GF-D8 (cell line): ENCODE measurements around the gene ASRGL1.
A peak's percentile ranks its signal among the peaks of the same experiment; 100 is the strongest.

Source experiments
- DNase-seq: peaks from one replicate; lab custom pipeline; 2025; lab: John Stamatoyannopoulos, UW

Gene ASRGL1

DNA sequence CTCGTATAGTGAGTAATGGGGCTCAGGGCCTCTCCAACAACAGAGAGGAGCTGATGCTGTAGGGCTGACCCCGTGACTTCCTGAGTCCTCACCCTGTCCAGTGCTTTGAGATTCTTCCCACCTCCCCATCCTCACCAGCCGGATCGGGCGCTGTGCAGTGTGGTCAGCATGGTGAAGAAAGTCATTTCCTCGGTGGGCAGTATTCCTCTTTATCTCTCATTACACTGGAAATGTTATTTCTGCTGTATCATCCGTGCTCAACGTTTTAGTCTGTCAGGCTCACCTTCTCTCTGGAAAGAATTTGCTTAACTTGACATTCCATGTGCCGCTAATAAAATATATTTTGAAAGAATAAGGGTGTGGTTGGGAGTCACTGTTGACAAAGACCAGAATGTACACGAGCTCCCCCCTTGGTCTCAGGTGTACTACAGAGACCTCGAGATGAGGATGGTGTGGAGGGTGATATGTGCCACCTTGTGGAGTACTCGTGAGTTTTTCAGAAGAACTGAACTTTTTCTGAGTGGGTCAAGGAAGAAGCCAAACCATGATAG is 55.9 kb downstream of the ASRGL1 start:
- DNase-seq, result peak; percentile 48

DNA sequence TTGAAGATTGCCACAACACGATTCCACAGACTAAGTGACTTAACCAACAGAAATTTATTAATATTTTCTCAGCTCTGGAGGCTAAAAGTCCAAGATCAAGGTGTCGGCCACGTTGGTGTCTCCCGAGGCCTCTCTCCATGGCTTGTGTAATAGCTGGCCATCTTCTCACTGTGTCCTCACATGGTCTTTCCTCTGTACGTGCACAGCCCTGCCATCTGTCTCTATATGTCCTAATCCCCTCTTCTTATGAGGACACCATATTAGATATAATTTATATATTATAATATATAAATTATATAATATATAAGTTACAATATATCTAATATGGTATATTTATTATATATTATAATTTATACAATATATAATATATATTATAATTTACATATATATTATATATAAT is 56.5 kb downstream of the ASRGL1 start:
- peak; percentile 12 for DNase-seq

GRCh38 chr11:62394825-62395538 is 57.7 kb downstream of the ASRGL1 start:
- peak; percentile 66 for DNase-seq

GRCh38 chr11:62395885-62396551 is 58.8 kb downstream of the ASRGL1 start:
- DNase-seq, result no peak

DNA sequence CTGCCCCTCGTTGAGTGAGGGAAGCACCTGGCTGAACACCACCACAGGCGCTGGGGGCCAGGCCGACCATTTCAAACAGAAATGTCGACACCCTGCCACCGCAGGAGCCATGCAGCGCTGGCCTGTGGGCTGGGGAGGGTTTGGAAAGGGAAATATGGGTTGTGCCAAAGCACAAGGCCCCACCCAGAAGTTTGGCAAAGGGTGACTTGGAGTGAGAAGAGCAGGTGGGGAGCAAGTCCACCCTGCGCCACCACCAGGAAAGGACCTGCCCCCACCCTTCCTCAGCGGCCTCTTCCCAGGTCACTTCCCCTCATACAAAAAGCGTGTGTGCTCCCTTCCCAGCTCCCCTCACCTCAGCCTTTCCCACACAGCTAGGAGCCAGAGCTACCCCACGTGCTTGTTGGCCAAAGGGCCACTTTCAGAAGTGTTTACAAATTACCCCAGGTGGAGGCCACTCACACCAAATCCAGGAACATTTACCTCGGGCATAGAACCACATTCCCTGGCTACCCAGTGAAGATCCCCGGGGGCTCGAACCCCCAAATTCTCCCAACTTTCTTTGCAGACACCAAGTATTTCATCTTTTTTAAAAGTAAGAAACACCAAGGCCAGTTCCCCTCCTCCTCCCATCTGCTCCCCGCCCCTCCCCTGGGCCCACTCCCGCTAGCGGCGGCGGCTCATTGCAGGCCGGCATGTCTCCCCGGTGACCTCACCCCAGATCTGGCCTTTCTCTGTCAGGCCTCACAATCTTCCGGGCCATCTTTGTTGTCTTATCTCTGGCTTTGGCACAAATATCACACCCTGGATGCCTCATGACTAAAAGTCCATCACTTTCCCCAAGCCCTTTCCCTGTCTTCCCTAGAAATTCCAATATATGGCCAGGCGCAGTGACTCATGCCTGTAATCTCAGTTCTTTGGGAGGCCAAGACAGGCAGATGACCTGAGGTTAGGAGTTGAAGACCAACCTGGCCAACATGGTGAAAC is 61.1 kb downstream of the ASRGL1 start:
- peak; percentile 91 for DNase-seq

- DNase-seq, result no peak
These were observed 62.1 kb downstream of the ASRGL1 start for GRCh38 chr11:62399172-62399877.

DNA sequence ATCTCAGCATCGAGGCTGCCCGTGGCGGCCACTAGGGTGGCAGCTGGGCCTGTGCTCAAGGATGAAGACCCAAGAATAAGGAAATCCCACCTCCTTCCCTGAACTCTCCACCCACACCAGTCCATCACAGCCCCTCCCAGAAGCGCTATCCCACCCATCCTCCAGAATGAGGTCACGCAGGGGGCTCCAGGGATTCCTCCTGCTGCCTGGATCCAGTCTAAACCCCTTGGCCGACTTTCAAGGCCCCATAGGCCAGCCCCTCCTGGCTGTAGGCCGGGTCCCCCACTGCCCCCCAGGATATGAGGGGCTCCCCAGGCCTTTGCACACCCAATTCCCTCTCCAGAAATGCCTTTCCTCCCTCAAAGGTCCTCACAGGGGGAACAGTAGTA is 62.6 kb downstream of the ASRGL1 start:
- no peak for DNase-seq

- DNase-seq, result no peak
These were observed 63.0 kb downstream of the ASRGL1 start for GRCh38 chr11:62400281-62400680.

- no peak for DNase-seq
These were observed 63.5 kb downstream of the ASRGL1 start for GRCh38 chr11:62400760-62401159.

- no peak for DNase-seq
These were observed 64.1 kb downstream of the ASRGL1 start for GRCh38 chr11:62401356-62401755.

- no peak for DNase-seq
These were observed 64.6 kb downstream of the ASRGL1 start for GRCh38 chr11:62401811-62402210.

DNA sequence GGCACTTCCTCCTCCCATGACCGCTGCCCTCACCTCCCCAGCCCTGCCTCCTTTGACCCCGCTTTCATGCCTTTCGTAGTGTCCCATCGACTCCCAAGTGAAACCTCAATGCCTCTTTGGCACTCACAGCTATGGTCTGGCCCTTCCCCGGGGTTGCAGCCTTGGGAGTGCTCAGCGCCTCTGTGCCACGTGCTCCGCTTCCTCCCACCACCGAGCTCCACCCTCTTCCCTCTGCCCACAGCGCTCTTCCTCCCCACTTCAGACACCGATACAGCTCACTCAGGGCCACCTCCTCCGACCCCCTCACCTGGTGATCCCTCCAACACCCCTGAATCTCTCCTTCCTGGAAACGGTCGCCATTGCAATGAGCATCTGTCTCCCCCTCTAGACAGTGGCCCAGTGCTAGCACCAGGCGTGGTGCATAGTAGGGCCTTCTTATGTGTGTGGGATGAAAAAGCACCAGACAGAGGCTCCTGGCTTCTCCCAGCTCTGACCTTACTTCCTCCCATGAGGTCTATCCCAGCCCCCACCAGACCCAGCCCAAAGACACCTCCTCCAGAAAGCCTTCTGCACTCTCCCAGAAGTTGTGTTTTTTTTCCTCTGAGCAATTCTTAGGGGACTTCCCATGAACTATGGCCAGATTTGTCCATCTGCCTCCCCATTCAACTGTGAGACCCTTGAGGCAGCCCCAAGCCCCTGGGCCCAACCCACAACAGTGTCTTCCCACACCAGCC is 65.1 kb downstream of the ASRGL1 start:
- peak; percentile 62 for DNase-seq

DNA sequence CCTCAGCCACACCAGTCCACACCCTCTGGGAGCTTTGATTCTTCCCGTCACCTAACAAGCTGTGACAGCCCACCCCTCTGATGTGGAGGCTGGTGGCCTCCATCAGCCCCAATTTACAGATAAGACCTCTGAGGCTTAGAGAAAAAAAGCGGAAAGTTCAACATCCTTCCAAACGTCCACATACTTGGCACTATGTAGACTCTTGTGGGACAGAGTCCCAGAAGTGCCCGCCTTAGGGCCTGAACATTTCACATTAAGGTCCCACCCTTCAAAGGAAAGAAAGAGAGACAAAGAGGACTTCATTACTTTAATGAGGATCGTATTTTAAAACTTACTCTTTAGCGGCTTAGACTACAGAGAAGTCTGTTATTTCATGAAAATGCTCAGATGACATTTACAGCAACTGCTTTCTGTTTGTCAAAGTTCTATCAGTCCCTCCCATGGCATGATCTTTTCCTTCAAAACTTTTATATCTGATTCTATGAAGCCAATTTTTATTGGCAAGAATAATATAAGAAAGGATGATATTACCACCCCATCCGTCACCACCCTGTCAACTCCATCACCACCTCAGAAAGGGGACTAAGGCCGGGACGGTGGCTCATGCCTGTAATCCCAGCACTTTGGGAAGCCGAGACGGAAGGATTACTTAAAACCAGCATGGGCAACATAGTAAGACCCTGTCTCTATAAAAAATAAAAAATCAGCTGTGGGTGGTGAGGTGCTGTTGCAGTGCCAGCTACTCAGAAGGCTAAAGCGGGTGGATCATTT is 65.9 kb downstream of the ASRGL1 start:
- DNase-seq, result no peak

- no peak for DNase-seq
These were observed 67.2 kb downstream of the ASRGL1 start for GRCh38 chr11:62404435-62404834.

DNA sequence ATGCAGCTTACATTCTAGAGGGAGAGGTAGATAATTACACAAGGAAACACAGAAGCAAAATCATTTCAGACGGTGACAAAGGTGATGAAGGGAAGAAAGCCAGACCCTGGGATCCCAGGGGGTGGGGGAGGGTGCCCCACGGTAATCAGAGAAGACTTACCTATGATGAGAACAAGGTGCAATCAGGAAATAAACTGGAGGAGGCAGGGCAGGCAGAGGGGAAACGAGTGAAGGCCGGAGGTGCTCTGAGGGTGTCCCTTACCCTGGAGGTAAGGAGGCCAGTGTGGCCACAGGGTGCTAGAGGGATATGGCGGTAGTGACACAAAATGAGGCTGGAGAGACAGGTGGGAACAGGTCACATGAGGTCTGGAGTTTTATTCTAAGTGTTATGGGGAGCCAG is 67.7 kb downstream of the ASRGL1 start:
- no peak for DNase-seq

DNA sequence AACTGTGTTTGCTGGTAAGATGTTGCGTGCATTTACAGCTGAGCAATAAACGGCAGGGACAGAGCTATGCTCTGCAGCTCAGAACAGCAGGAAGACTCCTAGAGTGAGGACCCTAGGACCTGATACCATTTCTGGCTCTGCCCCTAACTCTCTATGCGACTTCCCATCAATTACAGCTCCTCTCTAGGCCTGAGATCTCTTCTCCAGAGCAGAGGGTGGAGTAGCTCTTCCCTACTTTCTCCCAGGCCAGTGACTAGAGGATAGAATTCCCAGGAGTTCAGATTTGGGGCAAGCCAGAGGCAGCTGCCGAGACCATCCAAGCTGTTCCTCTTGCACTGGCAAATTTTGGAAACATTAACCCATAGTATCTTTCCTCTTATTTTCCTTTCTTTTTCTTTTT is 68.8 kb downstream of the ASRGL1 start:
- no peak for DNase-seq

GRCh38 chr11:62409831-62410230 is 72.6 kb downstream of the ASRGL1 start:
- no peak for DNase-seq

GRCh38 chr11:62410972-62411371 is 73.7 kb downstream of the ASRGL1 start:
- DNase-seq, result no peak

- no peak for DNase-seq
These were observed 74.3 kb downstream of the ASRGL1 start for GRCh38 chr11:62411524-62411923.

DNA sequence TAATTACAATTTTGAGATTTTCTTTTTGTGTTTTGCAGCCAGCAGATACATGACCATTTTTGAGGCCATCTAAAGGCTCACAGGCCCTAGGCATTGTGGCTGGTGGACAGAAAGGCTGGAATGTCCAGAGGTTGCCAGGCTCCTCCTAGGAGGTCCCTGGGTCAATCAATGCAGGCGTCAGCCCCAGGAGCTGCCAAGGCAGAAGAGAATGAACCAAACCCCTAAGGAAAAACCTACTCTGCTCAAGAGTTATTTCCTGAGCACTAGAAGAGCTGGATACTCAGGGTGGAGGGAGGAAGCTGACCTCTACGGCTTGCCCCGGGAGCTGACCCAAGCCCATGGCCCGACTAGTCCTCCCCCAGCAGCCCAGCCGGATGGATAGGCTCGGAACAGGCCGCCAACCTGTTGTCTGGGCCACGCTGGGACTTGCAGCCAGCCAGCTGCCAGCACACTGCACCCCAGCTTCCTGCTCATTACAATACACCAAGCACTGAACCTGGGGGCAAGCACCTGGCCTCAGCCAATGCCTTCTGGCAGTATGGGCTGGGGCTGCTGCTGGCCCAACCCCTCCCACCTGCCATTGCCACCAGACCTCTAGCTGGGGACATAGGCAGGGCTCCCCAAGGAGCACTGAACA is 75.9 kb downstream of the ASRGL1 start:
- DNase-seq, result no peak
